Erythroblast (primary cell): ENCODE measurements around the gene SPNS3.

Source experiments
- GATA1 ChIP-seq: IDR thresholded peaks from 2 replicates; pipeline ENCODE4 v1.6.1; 2011; ENCODE audit warnings: low read depth, mild to moderate bottlenecking, control low read depth, low read length, moderate library complexity
- POLR2A ChIP-seq: IDR thresholded peaks from 2 replicates; pipeline ENCODE4 v1.6.1; 2011; ENCODE audit warnings: mild to moderate bottlenecking, low read length

DNA sequence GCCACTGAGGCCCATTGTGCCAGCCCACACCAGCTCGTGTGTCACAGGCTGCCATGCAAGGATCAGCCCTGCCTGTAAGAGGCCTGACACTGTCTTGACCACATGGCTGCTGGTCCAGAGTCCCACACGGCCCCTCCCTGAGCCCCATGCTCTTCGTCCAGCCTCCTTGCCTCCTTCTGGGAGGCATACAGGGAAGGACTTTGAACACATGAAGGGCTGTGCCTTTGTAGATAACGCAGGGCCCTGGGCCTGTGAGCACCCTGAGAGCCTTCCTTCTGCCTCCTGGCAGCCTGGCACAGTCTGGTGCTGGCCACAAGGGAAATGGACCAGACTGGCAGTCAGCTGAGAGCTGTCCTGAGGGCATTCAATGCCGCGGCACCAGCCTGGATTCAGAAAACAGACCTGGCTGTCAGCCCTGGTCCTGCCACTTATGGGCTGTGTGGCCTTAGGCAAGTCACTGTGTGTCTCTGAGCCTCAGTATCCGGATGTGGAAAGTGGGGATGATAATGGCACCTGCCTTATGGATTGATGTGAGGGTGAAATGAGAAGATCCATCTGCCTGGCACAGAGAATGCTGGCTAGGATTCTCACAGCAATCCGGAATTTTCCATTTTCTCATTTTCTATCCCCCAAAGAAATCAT, 45.7 kb downstream of the SPNS3 start:
- TF ChIP-seq POLR2A: no peak
- no peak for TF ChIP-seq GATA1
